ENCODE measurements around the gene RPL14.

GRCh38 chr3:40465456-40465855 is 8.3 kb downstream of the RPL14 start:
- TF ChIP-seq CTCF (IDR thresholded peaks at IDR 0.05) (no peak), POLR2AphosphoS5 (IDR thresholded peaks at IDR 0.05) (no peak)

Measured in prostate gland (tissue), 2 donors.